ENCODE measurements around the gene EXOSC2.

GRCh38 chr9:130694205-130694604 lies 625 bp downstream of the EXOSC2 start:
- TF ChIP-seq CTCF (conservative IDR thresholded peaks at IDR 0.05 in 1 of 2, IDR thresholded peaks at IDR 0.05 in 1 of 2; ENCODE audit: low read depth in 1 of 2, low read length in 2 of 2): no peak
- no peak for TF ChIP-seq EZH2 (IDR thresholded peaks at IDR 0.05; ENCODE audit: low read length, missing control alignments)
